ENCODE results near the gene COQ4. TPM values are rescaled to one million over a fixed set of nuclear protein-coding genes. Genes with fewer than 3 reads are reported as not detected.

COQ4 gene
- 10 to 100 TPM; 48.1 to 50.7 TPM for total RNA-seq
- 41.9 TPM for polyA plus RNA-seq (2013, experiment 1 of 2)
- 34.3 TPM for polyA plus RNA-seq (2013, experiment 2 of 2)
- long read RNA-seq, experiment 1, partial matches to known transcripts: 1 of 27 reads
- long read RNA-seq, experiment 1, other reads (novel, unspliced or antisense): 26 of 27 reads
- long read RNA-seq, experiment 2, transcript COQ4-201 (7 exons, 1,548 nt): major isoform, 44 of 52 reads
- long read RNA-seq, experiment 2, partial matches to known transcripts: 0 of 52 reads
- long read RNA-seq, experiment 2, other reads (novel, unspliced or antisense): 5 of 52 reads
- long read RNA-seq, experiment 3, transcript COQ4-201 (7 exons, 1,548 nt): major isoform, 50 of 75 reads
- long read RNA-seq, experiment 3, partial matches to known transcripts: 4 of 75 reads
- long read RNA-seq, experiment 3, other reads (novel, unspliced or antisense): 14 of 75 reads
- long read RNA-seq, experiment 4, transcript COQ4-201 (7 exons, 1,548 nt): major isoform, 103 of 126 reads
- long read RNA-seq, experiment 4, transcript COQ4-205 (2 exons, 956 nt): minor isoform, 6 of 126 reads
- long read RNA-seq, experiment 4, partial matches to known transcripts: 1 of 126 reads
- long read RNA-seq, experiment 4, other reads (novel, unspliced or antisense): 15 of 126 reads

- Mint-ChIP-seq H3K9me3 (no peaks in the 10 kb centered on the region), H3K27ac (peak within 1 kb of the TSS; percentile 98), H3K4me3 (peak within 1 kb of the TSS; percentile 93), H3K4me1 (peaks cover 5% of the 10 kb centered on the region), H3K36me3 (ENCODE audit: low read depth) (peaks cover 22% of the 10 kb centered on the region), H3K27me3 (ENCODE audit: insufficient read depth) (no peaks in the 10 kb centered on the region)
- peak within 1 kb of the TSS; percentile 72 for H3K9ac ChIP-seq (ENCODE audit: extremely low read depth, low read length, poor library complexity, severe bottlenecking)
- H3K27ac ChIP-seq (ENCODE audit: low read depth, low read length): peak within 1 kb of the TSS; percentile 93
- H3K4me1 ChIP-seq (ENCODE audit: control insufficient read depth, insufficient read depth, low read length): no peaks in the 10 kb centered on the region
- no peaks in the 10 kb centered on the region for H3K9me3 ChIP-seq (ENCODE audit: control insufficient read depth, low read length)
- no peaks in the 10 kb centered on the region for H3K27me3 ChIP-seq (ENCODE audit: control insufficient read depth, insufficient read depth, low read length, poor library complexity, severe bottlenecking)
- 0% methylated on average over 42 to 83 of the region's 83 CpGs for WGBS, 2 experiments (ENCODE audit: insufficient coverage in 1 of 2, insufficient read length in 1 of 2)
- peaks cover 18% of the 10 kb centered on the region for H3K36me3 ChIP-seq (ENCODE audit: control insufficient read depth, insufficient read depth, low read length)
- peak within 1 kb of the TSS; percentile 95 for H3K4me3 ChIP-seq (ENCODE audit: low read length)
- no peak for TF ChIP-seq CTCF (conservative IDR thresholded peaks at IDR 0.05)
- DNase-seq: peak; percentile 97
Observed at GRCh38 chr9:128322404-128323211, at the start of gene COQ4, which contains the start of gene TRUB2. TSS of gene COQ4 (plus strand) at chr9:128322839. CDS start at chr9:128322859, 20 bp downstream. TSS of gene TRUB2 (minus strand) at chr9:128322447. CDS start at chr9:128322408, 39 bp downstream.

GRCh38 chr9:128274245-128274644 is 48.4 kb upstream of the COQ4 start:
- Mint-ChIP-seq H3K4me1 (peaks cover 14% of the 10 kb centered on the region), H3K27ac (peak overlapping the region; percentile 66), H3K36me3 (ENCODE audit: low read depth) (peaks cover 20% of the 10 kb centered on the region), H3K27me3 (ENCODE audit: insufficient read depth) (no peaks in the 10 kb centered on the region), H3K9me3 (no peaks in the 10 kb centered on the region), H3K4me3 (peak overlapping the region; percentile 89)
- no peaks in the 10 kb centered on the region for H3K27me3 ChIP-seq (ENCODE audit: control insufficient read depth, insufficient read depth, low read length, poor library complexity, severe bottlenecking)
- TF ChIP-seq CTCF (conservative IDR thresholded peaks at IDR 0.05): no peak
- H3K9ac ChIP-seq (ENCODE audit: extremely low read depth, low read length, poor library complexity, severe bottlenecking): peak overlapping the region; percentile 99
- WGBS, 2 experiments (ENCODE audit: insufficient coverage in 1 of 2, insufficient read length in 1 of 2): 94 to 95% methylated on average over 6 to 8 of the region's 8 CpGs
- H3K9me3 ChIP-seq (ENCODE audit: control insufficient read depth, low read length): no peaks in the 10 kb centered on the region
- peak overlapping the region; percentile 94 for H3K4me3 ChIP-seq (ENCODE audit: low read length)
- no peaks in the 10 kb centered on the region for H3K4me1 ChIP-seq (ENCODE audit: control insufficient read depth, insufficient read depth, low read length)
- H3K27ac ChIP-seq (ENCODE audit: low read depth, low read length): no peak overlapping the region
- H3K36me3 ChIP-seq (ENCODE audit: control insufficient read depth, insufficient read depth, low read length): peaks cover 44% of the 10 kb centered on the region
- DNase-seq: no peak
